HK-2 (cell line): Measurements from ENCODE around the gene GPI.

Experiments used
- DNase-seq: peaks from one replicate; pipeline ENCODE4 v3.0.0-alpha.2; 2018; ENCODE audit not compliant: unreplicated experiment

Gene GPI

GRCh38 chr19:34341935-34342680 lies 22.9 kb upstream of the GPI start:
- no peak for DNase-seq

GRCh38 chr19:34343751-34344150 lies 21.2 kb upstream of the GPI start:
- no peak for DNase-seq

GRCh38 chr19:34345947-34346351 lies 19.0 kb upstream of the GPI start:
- peak; percentile 66 for DNase-seq

- DNase-seq: no peak
These were observed 17.3 kb upstream of the GPI start for GRCh38 chr19:34347561-34348165.

- DNase-seq: no peak
These were observed 16.0 kb upstream of the GPI start for GRCh38 chr19:34348899-34349487.

GRCh38 chr19:34350161-34350561 lies 14.8 kb upstream of the GPI start:
- DNase-seq: no peak

- peak; percentile 66 for DNase-seq
These were observed 13.6 kb upstream of the GPI start for GRCh38 chr19:34351382-34351826.

- no peak for DNase-seq
These were observed 11.4 kb upstream of the GPI start for GRCh38 chr19:34353546-34353945.

GRCh38 chr19:34355201-34355600 lies 9.8 kb upstream of the GPI start:
- DNase-seq: no peak

- DNase-seq: no peak
These were observed 8.1 kb upstream of the GPI start for GRCh38 chr19:34356875-34357274.

- no peak for DNase-seq
These were observed 7.6 kb upstream of the GPI start for GRCh38 chr19:34357431-34357830.

GRCh38 chr19:34359140-34359953 lies 5.6 kb upstream of the GPI start:
- peak; percentile 100 for DNase-seq

GRCh38 chr19:34359954-34360315 lies 5.1 kb upstream of the GPI start:
- DNase-seq: no peak

- no peak for DNase-seq
These were observed 4.6 kb upstream of the GPI start for GRCh38 chr19:34360354-34360909.

GRCh38 chr19:34362679-34363069 lies 2.3 kb upstream of the GPI start:
- no peak for DNase-seq

- no peak for DNase-seq
These were observed 1.9 kb upstream of the GPI start for GRCh38 chr19:34363094-34363493.

GRCh38 chr19:34363930-34364329 lies 1.1 kb upstream of the GPI start:
- DNase-seq: no peak

- no peak for DNase-seq
These were observed 550 bp upstream of the GPI start for GRCh38 chr19:34364462-34364829.

- peak; percentile 36 for DNase-seq
These were observed 736 bp downstream of the GPI start for GRCh38 chr19:34365463-34366401.

GRCh38 chr19:34366738-34367623 lies 2.0 kb downstream of the GPI start:
- DNase-seq: no peak
